Heart left ventricle (tissue), 13 donors: ENCODE data around the gene MEG3.

ENCODE experiments used
- POLR2A ChIP-seq, 2 donors: fragments of 450-650 bp; IDR thresholded peaks; one replicate each; pipeline ENCODE4 v1.6.1; 2017; ENCODE audit warnings: antibody characterized with exemption in 2 of 2, mild to moderate bottlenecking in 2 of 2, moderate library complexity in 2 of 2
- TF ChIP-seq, protein P1 (sequence below), 12 donors: fragments of 200-600 bp; sonication (generic) in 4 of 12; IDR thresholded peaks; one replicate each; pipeline versions ENCODE4 v1.5.0 to v1.8.0; 2018 to 2022; ENCODE audit warnings: antibody characterized with exemption in 12 of 12, mild to moderate bottlenecking in 5 of 12
- donor health status: ischemic (EF 13 %, LVEDD 7.1; RV severe dilation, severe dysfunction).
- donor health status: DM: no; HTN: yes; CAD: no.
- donor health status: DM: no; HTN: no; CAD: no.
- donor health status: ischemic (EF 25% LVEDD 6.9; RV normal size, moderate dysfunction).
- donor health status: ischemic (EF 25% LVEDD 5.7; RV mildly dilated, moderate dysfunction).
- donor health status: ischemic (EF 35%, LVEDD 5.7; RV mildly dilated, moderate dysfunction).
- donor health status: nonischemic (EF 11% LVEDD 7.7; RV severe dilation, severe dysfunction).
- donor health status: DM: yes; HTN: yes; CAD: no.
- donor health status: PGD.
- donor health status: ischemic (EF 29% LVEDD 5.4; RV normal size, mild dysfunction).
- donor health status: nonischemic (EF 23%, LVEDD 6.1; RV moderate dilation, normal function).

DNA sequence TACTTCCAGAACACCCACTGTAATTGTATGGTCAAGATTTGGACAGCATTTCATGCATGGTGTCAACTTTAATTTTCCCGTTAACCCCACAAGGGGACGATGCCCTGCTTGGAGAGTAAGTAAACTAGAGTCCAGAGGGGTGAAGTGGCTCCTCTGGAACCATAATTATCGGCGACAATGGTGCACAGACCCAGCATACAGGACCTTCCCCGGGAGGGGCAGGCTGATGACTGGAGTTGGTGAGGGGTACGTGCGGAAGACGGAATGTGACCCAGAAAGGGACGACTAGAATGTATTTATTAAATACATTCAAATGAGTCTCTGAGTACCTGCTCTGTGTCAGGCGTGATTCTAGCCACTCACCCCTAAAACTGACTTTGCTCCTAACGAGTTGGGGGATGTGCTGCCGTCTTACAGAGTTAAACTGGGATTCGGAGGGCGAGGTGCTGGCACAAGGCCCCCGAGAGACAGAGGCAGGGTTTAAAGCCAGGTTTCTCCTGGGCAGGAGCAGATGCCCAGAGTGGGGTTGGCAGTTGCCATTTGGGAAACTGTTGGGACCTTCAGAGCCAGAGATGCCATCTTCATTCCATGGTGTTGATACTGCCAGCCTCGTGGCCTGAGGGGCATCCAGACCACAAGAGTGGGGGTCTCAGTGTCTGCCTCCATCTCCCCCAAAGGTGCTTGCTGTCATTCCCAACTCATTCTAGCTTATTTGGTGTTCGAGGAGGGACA lies 66.7 kb downstream of the MEG3 start:
- TF ChIP-seq, protein P1, sequence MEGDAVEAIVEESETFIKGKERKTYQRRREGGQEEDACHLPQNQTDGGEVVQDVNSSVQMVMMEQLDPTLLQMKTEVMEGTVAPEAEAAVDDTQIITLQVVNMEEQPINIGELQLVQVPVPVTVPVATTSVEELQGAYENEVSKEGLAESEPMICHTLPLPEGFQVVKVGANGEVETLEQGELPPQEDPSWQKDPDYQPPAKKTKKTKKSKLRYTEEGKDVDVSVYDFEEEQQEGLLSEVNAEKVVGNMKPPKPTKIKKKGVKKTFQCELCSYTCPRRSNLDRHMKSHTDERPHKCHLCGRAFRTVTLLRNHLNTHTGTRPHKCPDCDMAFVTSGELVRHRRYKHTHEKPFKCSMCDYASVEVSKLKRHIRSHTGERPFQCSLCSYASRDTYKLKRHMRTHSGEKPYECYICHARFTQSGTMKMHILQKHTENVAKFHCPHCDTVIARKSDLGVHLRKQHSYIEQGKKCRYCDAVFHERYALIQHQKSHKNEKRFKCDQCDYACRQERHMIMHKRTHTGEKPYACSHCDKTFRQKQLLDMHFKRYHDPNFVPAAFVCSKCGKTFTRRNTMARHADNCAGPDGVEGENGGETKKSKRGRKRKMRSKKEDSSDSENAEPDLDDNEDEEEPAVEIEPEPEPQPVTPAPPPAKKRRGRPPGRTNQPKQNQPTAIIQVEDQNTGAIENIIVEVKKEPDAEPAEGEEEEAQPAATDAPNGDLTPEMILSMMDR (IDR thresholded peaks at IDR 0.05): no peak
- TF ChIP-seq POLR2A (IDR thresholded peaks at IDR 0.05): no peak
